GM18517 (cell line): Measurements from ENCODE around the gene NCOA7.
"Not testable (repeated sequence)": the region's sequence is repeated elsewhere in the genome, so short reads cannot be mapped to it uniquely, and the experiment has no call there.

ENCODE experiments used
- ATAC-seq: cut with Tn5 transposase; IDR thresholded peaks from one replicate; pipeline ENCODE4 v1.9.1; 2021; ENCODE audit warnings: mild to moderate bottlenecking, moderate library complexity; ENCODE audit not compliant: unreplicated experiment

Gene NCOA7

DNA sequence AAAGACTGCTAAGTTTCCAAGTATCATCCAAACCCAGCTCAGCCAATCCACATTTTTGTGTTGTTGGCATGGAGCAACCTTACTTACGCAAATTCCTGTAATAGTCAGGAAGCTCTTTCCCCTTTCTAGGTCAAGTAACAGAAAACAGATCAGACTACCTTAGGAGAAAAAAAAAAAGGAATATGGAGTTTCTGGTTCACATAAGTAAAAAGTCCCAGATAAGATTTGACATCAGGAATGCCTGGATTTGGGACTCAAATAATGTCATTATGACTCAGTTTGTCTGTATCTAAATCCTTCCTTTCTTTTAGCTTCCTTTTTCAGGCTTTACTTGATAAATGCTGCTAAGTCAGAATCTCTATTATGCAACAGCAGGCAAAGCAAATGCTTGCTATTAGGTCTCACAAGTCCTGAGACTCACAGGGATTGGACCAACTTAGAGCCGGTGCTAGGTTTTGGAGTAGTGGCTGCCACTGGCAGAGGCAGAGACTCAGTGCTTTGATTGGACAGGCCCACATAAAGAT lies 44.5 kb downstream of the NCOA7 start:
- ATAC-seq, result no peak

DNA sequence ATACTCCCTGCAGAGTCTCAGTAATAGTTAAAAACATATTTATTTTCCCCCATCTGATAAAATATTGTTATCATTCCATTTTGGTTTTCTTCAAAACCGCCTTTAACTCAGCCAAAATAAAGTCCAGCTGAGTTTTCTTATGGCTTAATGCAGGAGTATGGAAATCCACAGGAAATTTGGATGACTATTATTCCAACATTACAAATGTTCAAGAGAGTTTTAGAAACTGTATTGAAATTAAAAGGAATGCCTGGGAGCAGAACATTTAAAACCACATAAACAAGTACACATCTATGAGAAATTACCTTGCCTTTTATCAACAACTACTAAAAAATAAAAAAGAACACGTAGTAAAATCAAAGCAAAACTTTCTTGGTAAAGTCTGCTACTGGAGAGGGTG lies 45.7 kb downstream of the NCOA7 start:
- ATAC-seq, result no peak

DNA sequence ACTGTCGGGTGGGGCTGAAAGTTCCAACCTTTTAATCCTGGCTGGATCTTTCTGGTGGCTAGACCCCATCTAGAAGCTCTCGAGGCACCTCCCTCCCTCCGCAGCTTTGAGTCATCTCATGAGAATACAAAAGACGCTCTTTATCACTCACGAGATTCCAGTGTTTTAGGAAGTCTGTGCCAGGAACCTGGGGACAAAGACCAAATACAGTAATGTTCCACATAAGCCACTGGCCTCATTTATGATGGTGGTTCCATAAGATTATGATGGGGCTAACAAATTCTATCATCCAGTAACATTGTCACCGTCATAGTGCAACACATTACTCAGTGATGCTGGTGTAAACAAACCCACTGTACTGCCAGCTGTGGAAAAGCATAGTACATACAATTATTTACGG lies 48.7 kb downstream of the NCOA7 start:
- ATAC-seq, result no peak

DNA sequence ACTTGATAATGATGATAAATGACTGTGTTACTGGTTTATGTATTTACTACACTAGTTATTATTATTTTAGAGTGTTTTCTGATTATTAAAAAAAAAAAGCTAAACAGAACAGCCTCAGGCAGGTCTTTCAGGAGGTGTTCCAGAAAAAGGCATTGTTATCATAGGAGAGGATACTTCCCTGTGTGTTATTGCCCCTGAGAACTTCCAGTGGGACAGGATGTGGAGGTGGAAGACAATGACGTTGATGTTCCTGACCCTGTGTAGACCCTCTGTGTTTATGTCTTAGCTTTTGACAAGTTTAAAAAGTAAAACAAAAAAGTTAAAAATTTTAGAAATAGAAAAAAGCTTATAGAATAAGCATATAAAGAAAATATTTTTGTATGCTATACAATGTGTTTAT lies 49.1 kb downstream of the NCOA7 start:
- no peak for ATAC-seq

DNA sequence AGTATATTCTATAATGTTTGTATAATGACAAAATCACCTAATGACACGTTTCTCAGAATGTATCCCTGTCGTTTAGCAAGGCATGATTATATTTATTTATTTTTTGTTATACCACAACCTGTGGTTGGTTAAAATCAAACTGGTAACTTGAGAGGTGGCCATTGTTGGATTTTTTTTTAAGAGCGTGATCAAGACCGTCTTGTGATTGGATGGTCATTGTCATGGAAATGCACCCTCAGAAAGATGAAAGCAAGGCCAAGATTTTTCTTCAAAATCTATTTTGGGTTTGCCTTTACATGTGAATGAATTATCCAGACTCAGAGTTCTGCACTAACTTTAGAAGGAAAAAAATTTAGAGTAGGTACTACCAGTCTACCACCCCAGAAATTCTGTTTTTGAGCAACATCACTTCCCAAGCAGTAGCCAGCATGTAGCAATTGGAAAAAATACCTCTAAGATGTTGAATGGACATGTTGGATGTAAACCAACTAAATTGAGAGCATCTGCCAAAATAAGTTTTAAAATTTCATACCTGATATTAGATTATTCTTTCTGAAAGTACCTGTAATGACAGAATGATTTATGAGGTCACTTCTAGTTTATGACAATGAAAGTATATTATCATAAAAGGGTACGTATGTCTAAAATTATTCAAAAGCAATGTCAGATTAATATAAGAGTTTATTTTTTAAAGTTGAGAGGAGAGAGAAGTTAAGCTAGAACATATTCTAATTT lies 50.8 kb downstream of the NCOA7 start:
- no peak for ATAC-seq

DNA sequence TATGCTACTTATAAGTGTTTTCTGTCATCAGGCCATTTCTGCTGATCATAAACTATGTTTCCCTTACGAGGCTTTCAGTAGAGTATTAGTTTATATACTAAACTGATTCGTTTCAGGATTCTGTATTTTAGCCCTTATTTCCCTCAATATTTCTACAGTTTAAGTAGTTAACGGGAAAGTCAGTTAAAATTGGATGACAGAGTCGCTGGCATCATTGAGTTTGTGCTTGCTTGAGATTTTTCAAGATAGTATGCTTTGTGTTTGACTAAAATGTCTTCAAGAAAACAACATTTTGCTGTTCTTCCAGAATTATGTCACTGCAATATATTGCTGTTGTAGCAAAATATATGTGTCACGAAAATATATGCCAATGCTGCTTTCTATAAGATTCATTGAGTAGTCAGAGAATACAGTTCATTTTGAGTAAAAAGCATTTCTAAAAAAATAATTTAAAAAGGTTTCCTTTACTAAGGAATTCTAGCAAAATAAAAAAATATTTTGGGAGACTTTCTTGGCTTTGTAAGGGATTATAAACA lies 51.4 kb downstream of the NCOA7 start:
- no peak for ATAC-seq

DNA sequence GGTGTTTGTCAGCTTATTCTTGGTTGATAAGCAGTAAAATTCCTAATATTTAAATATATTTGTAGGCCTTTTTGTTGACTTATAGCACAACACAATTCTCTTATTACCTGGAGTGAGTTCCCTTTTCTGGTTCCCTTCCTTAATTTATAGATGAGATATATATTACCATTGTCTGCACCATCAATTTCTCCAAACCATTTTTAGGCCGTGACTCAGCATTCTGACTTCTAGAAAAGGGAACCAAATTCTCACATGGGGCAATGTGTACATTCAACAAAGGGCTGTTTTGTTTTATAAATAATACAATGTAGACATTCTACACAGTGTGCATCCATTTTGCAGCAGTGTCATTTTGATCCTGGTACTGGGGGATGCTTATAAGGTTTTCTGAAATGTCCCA lies 52.8 kb downstream of the NCOA7 start:
- ATAC-seq, result no peak

DNA sequence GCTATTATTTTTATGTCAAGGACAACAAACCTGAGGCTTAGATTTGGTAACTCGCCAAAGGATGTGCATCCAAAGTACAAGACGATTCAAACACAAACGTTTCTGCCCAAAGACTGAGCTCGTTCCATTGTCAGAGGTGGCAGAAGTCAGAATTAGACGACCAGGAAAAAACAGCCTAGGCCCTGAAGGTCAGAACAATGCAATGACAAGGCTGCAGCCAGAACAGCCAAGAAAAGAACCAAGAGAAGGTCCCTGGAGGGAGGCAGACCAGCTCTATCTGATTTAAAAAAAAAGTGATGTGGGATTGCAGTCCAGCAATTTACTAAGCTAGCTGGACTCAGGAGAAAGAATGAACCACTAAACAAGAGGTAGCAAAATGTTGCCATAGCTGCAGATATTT lies 54.2 kb downstream of the NCOA7 start:
- no peak for ATAC-seq

DNA sequence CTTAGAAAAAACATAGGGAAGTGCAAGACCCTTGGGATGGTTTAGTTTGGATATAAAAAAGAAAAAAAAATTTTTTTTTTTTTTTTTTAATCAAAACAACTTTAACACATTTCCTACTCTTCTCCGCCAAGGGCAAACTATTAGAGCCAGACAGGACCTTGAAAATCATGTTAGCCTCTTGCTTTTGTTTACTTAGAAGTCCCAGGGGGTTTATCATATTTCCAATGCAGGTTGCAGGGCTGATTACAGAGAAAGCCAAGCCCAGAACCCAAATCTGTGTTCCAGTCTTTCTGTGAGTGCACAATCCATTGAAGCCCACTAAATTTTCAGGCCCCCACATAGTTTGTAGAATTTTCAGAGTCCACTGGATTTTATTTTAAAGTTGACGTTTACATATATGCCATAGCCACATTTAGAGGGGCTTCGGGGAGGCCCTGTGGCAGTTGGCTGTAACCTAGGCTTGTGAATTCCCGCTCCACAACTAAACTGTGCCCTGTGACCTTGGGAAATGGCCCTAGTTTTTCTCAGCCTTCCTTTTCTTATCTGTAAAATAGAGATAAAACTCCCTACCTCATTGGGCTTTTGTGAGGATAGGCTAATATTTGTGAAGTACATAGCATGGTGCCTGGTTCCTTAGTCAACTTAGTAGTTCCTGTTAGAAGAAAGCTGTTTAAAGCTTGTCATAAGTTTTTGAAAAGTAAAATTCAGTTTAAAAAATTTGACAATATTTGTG lies 55.7 kb downstream of the NCOA7 start:
- ATAC-seq, result no peak

DNA sequence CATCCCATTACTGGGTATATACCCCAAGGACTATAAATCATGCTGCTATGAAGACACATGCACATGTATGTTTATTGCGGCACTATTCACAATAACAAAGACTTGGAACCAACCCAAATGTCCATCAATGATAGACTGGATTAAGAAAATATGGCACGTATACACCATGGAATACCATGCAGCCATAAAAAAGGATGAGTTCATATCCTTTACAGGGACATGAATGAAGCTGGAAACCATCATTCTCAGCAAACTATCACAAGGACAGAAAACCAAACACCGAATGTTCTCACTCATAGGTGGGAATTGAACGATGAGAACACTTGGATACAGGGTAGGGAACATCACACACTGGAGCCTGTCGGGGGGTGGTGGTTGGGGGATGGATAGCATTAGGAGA lies 57.5 kb downstream of the NCOA7 start:
- not testable (repeated sequence) for ATAC-seq

DNA sequence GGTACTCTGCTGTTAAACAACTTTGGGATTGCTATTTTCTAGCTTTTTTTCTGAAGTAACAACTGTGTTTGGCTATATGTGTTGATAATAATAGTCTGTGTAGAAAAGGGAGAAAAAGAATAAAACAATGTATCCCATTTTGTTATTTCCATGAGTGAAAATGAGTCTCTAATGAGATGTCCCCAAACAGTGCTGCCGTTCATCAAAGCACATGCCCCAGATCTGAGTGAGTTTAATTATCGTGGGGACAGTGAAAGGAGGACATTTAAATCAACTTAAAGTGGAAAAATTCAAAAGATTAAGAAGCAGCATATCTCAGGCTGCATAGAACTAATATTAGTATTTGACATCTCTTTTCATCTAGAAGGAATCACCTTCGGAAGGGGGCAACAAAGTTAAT lies 59.6 kb downstream of the NCOA7 start:
- no peak for ATAC-seq

DNA sequence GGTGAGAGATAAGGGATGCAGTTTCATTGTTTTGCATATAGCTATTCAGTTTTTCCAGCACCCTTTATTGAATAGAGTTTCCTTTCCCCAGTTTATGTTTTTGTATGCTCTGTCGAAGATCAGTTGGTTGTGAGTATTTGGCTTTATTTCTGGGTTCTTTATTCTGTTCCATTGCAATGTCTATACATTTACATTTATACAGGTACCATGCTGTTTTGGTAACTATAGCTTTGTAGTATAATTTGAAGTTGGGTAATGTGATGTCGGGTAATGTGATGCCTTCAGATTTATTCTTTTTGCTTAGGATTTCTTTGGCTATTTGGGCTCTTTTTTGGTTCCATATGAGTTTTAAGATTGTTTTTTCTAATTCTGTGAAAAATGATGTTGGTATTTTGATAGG lies 61.8 kb downstream of the NCOA7 start:
- ATAC-seq, result no peak

DNA sequence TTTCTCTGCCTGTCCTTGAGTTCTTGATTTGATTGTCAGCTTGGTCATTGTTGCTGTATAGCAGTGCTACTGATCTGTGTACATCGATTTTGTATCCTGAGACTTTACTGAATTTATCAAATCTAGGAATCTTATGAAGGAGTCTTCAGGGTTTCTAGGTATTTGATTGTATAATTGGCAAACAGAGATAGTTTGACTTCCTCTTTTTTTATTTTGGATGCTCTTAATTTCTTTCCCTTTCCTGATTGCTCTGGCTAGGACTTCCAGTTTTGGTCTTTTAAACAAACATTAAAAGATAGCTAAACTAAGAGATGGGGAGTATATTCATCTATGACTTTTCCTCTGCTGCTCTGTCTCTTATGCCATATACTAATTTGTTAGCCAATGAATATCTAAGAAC lies 62.4 kb downstream of the NCOA7 start:
- ATAC-seq, result no peak

DNA sequence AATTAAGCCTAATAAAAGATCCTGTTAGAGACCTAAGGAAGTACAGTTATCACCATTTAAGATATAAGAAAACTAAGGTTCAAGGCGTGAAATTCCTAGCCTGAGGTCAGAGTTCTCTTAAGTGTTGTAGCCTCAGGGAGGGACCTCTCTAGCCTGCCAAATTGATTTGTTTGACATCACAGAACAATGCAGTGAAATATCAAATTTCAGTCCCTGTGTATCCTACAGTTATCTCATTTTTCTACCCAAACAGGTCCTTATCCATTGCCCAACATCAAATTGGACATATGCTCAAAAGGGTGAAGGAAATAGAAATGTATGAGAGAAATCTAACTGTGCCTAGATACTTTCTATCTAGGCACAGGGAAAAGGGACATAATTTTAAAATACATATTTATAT lies 63.0 kb downstream of the NCOA7 start:
- ATAC-seq, result no peak

DNA sequence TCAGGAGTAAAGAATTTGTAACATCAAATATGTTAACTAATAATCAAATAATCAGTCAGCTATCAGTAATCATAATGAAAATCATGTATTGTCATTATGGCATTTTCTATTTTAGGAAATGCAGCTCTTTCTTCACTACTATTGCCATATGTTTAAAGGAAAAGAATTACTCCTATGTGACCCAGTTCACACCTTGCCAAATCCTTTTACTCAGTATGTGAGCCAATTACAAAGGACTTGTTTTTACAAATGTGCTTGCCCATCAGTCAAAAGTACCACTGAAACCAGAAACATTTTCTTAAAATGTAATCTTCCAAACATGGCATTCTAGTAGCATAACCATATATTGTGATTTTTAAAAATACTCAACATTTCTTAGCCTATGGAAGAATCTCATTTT lies 63.6 kb downstream of the NCOA7 start:
- ATAC-seq, result no peak

DNA sequence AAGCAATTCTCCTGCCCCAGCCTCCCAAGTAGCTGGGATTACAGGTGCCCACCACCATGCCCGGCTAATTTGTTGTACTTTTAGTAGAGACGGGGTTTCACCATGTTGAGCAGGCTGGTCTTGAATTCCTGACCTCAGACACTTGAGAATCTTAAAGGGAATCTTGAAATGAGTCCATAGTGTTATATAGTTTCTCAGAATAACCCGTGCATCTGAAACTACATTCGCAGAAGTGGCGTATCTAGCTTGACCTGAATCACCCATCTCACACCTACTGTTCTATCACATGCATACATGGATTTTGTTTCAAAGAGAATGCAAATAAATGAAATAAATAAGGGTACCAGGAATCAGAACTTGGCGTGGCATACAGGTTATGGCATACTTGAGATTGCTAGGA lies 65.0 kb downstream of the NCOA7 start:
- ATAC-seq, result no peak

DNA sequence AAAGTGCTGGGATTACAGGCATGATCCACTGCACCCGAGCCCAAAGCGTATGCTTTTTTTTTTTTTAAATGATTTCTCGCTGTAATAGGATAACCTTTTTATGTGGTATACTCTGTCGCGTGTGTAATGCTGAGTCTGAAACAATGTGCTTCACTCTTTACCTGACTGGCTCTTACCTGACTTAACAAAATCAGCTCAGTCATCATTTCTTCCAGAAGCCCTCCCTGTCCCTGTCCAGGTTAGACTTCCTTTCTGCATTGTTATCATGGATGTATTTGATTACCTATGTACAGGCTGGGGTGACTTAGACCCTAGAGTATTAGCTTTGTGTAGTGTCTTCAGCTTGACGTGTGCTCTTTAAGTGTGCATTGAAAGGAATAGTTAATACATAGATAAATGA lies 67.1 kb downstream of the NCOA7 start:
- ATAC-seq, result no peak

DNA sequence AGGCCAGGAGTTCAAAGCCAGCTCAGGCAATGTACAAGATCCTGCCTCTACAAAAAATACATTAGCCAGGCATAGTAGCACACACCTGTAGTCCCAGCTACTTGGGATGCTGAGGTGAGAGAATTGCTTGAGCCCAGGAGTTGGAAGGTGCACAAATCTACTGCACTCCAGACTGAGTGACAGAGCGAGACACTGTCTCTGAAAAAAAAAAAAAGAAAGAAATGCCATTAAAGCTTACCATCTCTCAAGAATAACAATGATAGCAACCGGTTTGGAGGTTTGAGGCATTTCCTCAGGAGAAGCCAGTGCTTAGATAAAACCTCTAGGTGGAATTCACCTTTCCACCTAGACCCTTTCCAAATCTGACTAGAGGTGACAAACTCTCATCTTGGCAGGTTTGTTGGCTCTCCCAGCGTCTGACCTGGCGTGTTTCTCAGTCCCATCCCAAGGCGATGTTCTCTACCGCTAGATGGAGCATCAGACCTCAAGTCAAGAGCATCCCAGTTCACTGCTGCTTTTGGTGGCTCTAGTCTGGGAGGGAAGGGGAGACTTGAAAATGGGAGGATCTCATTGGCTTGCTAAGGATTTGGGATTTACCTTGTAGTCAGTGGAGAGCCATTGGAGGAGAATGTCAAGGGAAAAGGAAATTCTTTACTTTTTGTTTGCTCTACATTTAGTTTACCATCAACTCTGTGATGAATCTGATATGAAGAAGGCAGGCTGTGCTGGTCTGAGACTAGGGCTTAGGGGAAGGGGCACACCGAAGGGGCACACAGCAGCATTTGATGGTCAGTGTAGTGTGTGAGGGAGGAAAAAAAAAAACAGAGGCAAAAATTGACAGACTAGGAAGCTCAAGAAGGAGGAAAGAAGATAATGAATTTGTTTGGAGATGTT lies 67.9 kb downstream of the NCOA7 start:
- ATAC-seq, result peak; percentile 48

DNA sequence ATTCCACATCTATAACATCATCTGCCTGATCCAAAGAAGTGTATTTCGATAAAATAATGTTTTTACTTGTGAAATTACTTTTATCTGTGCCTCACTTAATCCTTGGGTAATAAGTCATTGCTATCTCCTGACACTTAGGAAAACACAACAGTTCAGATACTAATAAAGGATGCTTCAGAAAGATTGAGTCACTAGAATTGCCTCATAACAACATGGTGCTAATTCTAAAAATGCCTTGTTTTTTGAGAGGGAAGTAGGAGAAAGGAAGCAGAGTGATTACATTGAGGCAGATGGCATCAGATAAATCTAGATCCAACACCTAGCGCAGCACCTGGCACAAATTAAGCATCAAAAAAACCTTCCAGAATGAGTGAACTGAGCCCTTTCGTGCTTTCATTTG lies 69.0 kb downstream of the NCOA7 start:
- ATAC-seq, result no peak

DNA sequence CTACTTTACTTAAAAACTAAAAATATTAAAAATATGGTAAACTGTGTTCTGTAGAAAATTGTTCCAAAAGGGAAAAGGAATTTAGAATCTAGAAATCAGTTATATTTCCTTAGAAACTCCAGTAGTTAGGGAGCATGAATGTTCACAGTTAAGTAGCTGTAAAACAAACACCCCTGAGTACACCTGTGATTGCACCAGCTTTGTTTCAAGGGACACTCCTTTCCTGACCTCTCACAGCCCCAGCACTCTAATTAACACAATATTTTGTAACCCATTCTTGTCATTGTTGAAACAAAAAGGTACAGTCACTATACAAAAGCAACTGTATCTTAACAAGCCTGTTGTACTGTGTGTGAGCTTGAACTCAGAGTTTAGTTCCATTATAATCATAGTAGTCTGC lies 72.3 kb downstream of the NCOA7 start:
- no peak for ATAC-seq

DNA sequence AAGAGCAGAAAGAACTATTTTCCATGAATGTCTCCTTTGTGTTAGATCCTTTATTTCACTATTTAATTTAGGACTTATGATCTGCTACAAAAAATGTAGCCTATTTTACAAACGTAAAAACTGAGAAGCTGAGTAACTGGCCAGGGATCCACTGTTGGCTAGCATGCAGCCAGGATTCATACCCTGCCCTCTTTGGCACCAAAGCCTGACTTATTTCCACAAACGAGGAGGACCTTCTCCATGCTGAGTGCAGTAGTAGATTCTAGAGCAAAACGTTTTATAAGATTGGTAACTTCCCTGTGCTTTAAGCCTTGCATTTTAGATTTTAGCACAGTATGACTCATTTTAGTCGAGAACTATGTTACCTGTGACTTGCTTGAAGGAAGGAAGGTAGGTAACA lies 74.3 kb downstream of the NCOA7 start:
- ATAC-seq, result no peak
